GM18505 (cell line): ENCODE measurements around the gene KIRREL1.

Experiments
- ATAC-seq: cut with Tn5 transposase; IDR thresholded peaks from one replicate; pipeline ENCODE4 v1.9.1; 2021; ENCODE audit not compliant: unreplicated experiment
- POLR2A ChIP-seq: IDR thresholded peaks from 4 replicates; pipeline ENCODE4 v1.6.1; 2011; ENCODE audit warnings: borderline replicate concordance; ENCODE audit not compliant: insufficient read depth, insufficient read length; ENCODE audit errors: extremely low read depth

The KIRREL1 gene

GRCh38 chr1:158020259-158020885, 26.9 kb downstream of the KIRREL1 start:
- ATAC-seq = no peak

GRCh38 chr1:158020886-158021620, 27.6 kb downstream of the KIRREL1 start:
- no peak for TF ChIP-seq POLR2A
- ATAC-seq = no peak

More at GRCh38 chr1:158020259-158020885, 26.9 kb downstream of the KIRREL1 start:
- TF ChIP-seq POLR2A = no peak

GRCh38 chr1:158021721-158022120, 28.3 kb downstream of the KIRREL1 start:
- ATAC-seq = no peak
- no peak for TF ChIP-seq POLR2A

GRCh38 chr1:158022554-158023312, 29.3 kb downstream of the KIRREL1 start:
- ATAC-seq = no peak
- TF ChIP-seq POLR2A = no peak

- no peak for TF ChIP-seq POLR2A
- no peak for ATAC-seq
These were observed 31.3 kb downstream of the KIRREL1 start for GRCh38 chr1:158024737-158025136.

- ATAC-seq = no peak
- no peak for TF ChIP-seq POLR2A
These were observed 32.3 kb downstream of the KIRREL1 start for GRCh38 chr1:158025576-158026230.

GRCh38 chr1:158026651-158027050, 33.2 kb downstream of the KIRREL1 start:
- no peak for TF ChIP-seq POLR2A
- no peak for ATAC-seq

GRCh38 chr1:158027508-158027907, 34.1 kb downstream of the KIRREL1 start:
- ATAC-seq = no peak
- TF ChIP-seq POLR2A = no peak

- no peak for ATAC-seq
- TF ChIP-seq POLR2A = no peak
These were observed 35.5 kb downstream of the KIRREL1 start for GRCh38 chr1:158028969-158029368.

- no peak for ATAC-seq
These were observed 41.6 kb downstream of the KIRREL1 start for GRCh38 chr1:158035014-158035413.

GRCh38 chr1:158035976-158036583, 42.6 kb downstream of the KIRREL1 start:
- no peak for ATAC-seq
- no peak for TF ChIP-seq POLR2A

More at GRCh38 chr1:158035014-158035413, 41.6 kb downstream of the KIRREL1 start:
- no peak for TF ChIP-seq POLR2A

- ATAC-seq = no peak
- TF ChIP-seq POLR2A = no peak
These were observed 43.8 kb downstream of the KIRREL1 start for GRCh38 chr1:158037008-158037865.
